ELF-1 (cell line): Measurements from ENCODE around the gene CCM2.

Experiments
- DNase-seq: peaks from one replicate; pipeline ENCODE4 v3.0.0-alpha.2; 2016; ENCODE audit warnings: low read depth, low spot score

Gene CCM2

DNA sequence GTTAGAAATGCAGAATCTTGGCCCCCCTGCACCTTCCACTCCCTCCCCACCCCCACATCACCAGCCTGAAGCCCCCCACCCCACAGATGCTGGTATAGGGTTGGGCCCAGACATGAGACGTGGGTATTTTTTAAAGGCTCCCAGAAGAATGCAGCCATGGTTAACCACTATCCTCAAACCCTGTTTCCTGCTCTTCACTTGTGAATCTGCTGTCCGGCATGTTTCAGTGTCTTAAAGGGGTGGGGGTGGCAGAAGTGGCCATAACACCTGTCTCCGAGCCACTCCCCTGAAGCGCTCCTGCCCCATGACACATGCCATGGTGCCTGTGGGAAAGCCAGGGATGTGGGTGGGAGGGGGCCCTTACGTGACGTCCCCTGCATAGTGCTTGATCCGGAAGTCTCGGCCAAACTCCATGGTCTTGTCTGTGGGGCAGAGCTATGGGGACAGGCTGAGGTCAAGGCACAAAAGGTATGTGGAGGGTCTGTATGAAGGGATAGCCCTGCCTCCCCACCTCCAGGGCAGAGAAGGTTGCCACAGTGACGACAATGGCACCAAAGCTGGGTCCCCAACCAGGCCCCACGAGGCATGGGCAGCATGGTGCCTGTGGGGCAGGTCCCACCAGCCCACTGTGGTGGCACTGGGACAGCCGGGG lies 30.8 kb upstream of the CCM2 start:
- DNase-seq = no peak

GRCh38 chr7:44969701-44970522 lies 30.1 kb upstream of the CCM2 start:
- no peak for DNase-seq

DNA sequence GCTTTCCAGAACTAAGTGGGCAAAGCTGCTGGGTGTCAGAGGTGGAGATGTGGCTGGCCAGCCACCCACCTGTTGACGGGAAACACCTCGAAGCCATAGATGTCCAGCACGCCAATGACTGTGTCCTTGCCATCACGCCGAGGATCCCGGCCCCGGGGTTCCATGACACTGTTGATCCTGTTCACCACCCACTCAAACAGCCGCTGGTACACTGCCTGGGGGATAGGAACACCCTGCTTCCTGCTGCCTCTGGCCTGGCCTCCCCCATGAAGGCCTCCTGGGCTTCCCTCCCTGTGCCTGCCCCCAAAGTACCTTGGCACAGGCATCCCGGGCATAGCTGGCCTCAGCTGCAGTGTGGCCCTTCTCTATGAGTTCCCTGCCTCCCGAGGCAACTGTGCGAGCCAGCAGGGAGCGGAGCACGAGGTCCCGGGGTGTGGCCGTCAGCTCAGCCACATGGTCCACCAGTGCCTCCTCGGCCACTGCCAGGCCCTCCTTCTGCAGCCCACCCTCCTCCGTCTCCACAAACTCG lies 29.4 kb upstream of the CCM2 start:
- DNase-seq = no peak

- DNase-seq = no peak
These were observed 28.7 kb upstream of the CCM2 start for GRCh38 chr7:44971188-44971901.

GRCh38 chr7:44971902-44972441 lies 28.0 kb upstream of the CCM2 start:
- DNase-seq = no peak

DNA sequence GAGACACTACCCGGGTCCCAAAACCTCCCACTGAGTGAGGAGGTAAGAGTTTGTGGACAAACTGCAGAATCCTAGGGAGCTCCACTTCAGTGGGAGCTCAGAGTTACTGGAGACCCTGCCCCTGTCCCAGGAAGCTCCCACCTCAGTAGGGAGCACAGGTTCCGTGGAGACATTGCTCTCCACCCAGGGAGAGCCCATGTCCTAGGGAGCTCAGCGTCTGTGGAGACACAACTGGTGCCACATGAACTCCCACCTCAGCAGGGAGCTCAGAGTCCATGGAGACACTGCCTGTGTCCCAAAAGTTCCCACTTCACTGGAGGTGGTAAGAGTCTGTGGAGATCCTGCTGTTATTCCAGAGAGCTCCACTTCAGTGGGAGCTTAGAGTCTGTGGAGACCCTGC lies 27.4 kb upstream of the CCM2 start:
- DNase-seq = no peak

DNA sequence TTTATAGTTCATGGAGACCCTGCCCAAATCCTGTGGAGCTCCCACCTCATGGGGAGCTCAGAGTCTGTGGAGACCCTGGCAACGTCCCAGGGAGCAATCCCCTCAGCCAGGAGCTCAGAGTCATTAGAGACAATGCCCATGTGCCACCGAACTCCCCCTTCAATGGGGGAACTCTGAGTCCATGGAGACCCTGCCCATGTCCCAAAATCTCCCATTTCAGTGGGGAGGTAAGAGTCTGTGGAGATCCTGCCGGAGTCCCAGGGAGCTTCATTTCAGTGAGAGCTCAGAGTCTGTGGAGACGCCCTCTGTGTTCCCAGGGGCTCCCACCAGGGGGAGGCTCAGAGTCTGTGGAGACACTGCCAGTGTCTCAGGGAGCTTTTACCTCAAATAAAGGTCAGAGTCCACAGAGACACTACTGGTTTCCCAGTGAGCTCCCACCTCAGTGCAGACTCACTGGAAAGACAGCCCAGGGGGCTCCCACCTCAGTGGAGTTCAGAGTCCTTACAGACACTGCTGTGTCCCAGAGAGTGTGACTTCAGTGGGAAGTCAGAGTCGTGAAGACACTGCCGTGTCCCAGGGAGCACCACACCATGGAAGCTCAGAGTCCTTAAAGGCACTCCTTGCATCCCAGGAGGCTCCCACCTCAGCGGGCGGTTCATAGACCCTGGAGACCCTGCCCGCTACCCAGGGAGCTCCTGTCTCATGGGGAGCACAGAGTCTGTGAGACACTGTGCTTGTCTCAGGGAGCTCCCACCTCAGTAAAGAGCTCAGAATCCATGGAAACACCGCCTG lies 26.2 kb upstream of the CCM2 start:
- peak; percentile 49 for DNase-seq

GRCh38 chr7:44974549-44974948 lies 25.5 kb upstream of the CCM2 start:
- no peak for DNase-seq

GRCh38 chr7:44975331-44976039 lies 24.5 kb upstream of the CCM2 start:
- no peak for DNase-seq

GRCh38 chr7:44976040-44976745 lies 23.8 kb upstream of the CCM2 start:
- DNase-seq = no peak

DNA sequence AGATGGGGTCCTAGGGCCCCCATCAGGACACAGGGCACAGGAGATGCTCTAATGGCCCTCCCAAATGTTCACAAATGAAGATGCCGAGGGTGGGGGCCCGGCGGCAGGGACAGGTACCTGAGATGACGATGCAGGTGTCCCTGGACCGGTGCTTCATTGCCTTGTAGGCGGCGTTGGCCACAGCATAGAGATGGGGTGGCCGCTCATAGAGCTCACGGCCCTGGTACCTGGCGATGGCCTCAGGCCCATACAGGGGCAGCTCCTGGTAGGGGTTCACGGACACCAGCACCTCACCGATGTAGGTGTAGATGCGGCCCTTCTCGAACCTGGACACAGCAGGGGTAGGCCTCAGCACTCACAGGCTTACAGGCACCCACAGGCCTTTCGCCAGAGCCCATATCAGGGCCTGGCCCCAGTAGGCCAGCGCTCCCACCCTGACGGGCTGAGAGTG lies 23.2 kb upstream of the CCM2 start:
- no peak for DNase-seq

GRCh38 chr7:44977304-44977958 lies 22.6 kb upstream of the CCM2 start:
- no peak for DNase-seq

- no peak for DNase-seq
These were observed 22.1 kb upstream of the CCM2 start for GRCh38 chr7:44977959-44978335.

GRCh38 chr7:44978511-44979366 lies 21.3 kb upstream of the CCM2 start, which contains the start of gene MYO1G:
Gene MYO1G (minus strand): TSS chr7:44979015. CDS start chr7:44978961, 54 bp downstream.
- no peak for DNase-seq

DNA sequence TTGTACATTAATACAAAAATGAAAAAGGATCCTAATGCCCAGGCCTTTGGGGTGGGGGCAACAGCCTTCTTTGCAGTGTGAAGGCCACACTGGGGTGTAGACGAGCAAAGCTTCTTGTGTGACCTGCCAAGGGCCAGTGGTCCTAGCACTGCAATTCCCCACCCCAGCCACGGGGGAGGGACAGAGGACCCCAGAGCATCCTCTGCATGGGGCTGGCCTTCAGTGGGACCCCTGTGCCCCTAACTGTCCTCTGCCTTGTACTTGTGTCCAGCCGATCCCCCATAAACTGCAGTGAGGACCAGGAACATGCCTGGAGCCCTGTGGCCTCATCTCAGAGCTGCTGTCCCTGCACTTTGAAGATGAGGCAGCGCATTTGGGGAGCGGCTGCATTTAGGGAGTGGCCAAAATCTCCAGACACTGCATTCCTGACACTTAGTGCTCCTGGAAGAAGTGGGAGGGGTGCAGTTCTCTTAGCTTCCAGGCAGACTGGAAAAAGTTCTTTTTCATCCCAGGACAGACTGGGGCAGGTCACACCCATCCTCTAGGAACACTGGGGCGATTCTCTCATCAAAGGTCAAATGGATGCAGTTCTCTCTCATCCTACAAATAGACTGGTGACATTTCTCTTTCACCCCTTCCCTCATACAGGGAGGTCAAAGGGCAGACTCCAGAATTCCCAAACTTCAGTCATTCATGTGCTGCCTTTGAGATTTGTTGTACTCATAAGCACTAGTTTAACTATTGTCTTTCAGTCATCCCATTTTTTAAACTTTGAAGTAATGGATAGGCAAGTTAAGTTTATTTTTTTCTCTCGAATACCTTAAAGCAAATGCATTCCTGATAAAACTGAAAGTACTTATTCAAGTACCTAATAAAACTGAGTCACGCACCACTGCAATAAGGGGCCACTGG lies 20.3 kb upstream of the CCM2 start:
- DNase-seq = peak; percentile 65

DNA sequence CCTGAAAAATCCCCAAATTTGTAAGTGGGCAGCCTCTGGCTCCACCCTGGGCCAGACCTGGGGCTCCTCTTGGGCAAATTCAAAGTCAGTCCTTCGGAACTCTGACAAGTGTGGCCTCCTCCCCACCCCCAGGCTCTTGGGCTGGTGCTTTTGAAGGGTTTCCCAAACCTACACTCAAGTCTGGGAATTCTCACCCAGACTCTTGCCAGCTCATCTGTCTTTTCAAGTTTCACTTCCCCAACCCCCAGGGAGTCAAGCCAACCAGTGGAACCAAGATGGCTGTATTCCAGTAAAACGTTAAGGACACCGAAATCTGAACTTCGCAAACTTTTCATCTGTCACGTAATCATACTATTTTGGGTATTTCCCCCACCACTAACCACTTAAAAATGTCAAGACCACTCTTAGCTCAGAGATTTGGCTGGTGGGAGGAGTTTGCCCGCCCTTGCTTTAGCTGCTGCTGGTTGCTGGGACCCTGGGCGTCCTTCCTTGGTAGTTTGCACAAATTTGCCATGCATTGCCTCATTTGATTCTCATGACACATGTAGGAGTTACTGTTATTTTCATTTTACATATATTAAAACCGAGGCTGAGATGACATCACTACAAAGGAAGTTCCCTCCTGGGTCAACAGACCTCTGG lies 19.5 kb upstream of the CCM2 start:
- DNase-seq = peak; percentile 35
